Upper lobe of right lung (tissue), 1 donor: ENCODE measurements around the gene PCARE. TPM values are rescaled to one million over a fixed set of nuclear protein-coding genes. Genes with fewer than 3 reads are reported as not detected.

Source experiments
- ATAC-seq: fragments of 200-7000 bp; cut with Tn5 transposase; one replicate; pipeline ENCODE4 v1.9.1; 2020; ENCODE audit warnings: mild to moderate bottlenecking, moderate library complexity
- DNase-seq: peaks from one replicate; pipeline ENCODE4 v3.0.0-alpha.2; 2020
- H3K27ac ChIP-seq: fragments of 200-600 bp; one replicate; pipeline ENCODE4 v1.8.0; 2022
- H3K27me3 ChIP-seq: fragments of 200-600 bp; one replicate; pipeline ENCODE4 v1.8.0; 2022; ENCODE audit warnings: mild to moderate bottlenecking
- H3K36me3 ChIP-seq: fragments of 200-600 bp; one replicate; pipeline ENCODE4 v1.8.0; 2022
- H3K4me1 ChIP-seq: fragments of 200-600 bp; one replicate; pipeline ENCODE4 v1.8.0; 2022
- H3K4me3 ChIP-seq: fragments of 200-600 bp; one replicate; pipeline ENCODE4 v1.8.0; 2022; ENCODE audit warnings: mild to moderate bottlenecking
- H3K9me3 ChIP-seq: fragments of 200-600 bp; one replicate; pipeline ENCODE4 v1.8.0; 2022
- intact Hi-C: fragments of 100-400 bp; cut with DNase I; formaldehyde crosslinking; loops from one replicate; pipeline ENCODE4 v1.11.0; 2022
- total RNA-seq: library from RNA; stranded (reverse); fragmentation: NEBNext Ultra II Directional; extraction: Animal tissue kit (Norgen Biotek cat#: 25700); gene quantifications from one replicate; pipeline ENCODE4 v1.2.1, GENCODE V29; 2021
- TF ChIP-seq, protein P1 (sequence below): fragments of 200-600 bp; IDR thresholded peaks from one replicate; pipeline ENCODE4 v1.8.0; 2022; ENCODE audit warnings: antibody characterized with exemption
- donor health status: DM: no; HTN: yes; CAD: no; lungs with severe emphysema.

Gene PCARE
- total RNA-seq, 1 donor from 2014 or later = 0.55 TPM

DNA sequence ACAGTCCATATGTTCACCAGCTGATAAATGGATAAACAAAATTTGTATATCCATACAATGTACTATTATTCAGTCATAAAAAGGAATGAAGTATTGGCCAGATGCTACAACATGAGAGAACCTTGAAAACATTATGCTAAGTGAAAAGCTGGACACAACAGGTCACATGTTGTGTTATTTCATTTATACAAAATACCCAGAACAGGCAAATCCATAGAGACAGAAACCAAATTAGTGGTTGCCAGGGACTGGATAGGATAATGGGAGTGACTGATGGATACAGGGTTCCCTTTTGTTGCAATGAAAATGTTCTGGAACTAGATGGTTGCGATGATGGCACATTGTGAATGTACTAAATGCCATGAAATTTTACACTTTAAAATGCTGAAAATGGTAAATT, 10.2 kb upstream of the PCARE start:
- TF ChIP-seq, protein P1, sequence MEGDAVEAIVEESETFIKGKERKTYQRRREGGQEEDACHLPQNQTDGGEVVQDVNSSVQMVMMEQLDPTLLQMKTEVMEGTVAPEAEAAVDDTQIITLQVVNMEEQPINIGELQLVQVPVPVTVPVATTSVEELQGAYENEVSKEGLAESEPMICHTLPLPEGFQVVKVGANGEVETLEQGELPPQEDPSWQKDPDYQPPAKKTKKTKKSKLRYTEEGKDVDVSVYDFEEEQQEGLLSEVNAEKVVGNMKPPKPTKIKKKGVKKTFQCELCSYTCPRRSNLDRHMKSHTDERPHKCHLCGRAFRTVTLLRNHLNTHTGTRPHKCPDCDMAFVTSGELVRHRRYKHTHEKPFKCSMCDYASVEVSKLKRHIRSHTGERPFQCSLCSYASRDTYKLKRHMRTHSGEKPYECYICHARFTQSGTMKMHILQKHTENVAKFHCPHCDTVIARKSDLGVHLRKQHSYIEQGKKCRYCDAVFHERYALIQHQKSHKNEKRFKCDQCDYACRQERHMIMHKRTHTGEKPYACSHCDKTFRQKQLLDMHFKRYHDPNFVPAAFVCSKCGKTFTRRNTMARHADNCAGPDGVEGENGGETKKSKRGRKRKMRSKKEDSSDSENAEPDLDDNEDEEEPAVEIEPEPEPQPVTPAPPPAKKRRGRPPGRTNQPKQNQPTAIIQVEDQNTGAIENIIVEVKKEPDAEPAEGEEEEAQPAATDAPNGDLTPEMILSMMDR = no peak
- DNase-seq (no peak), ATAC-seq (no peak)
- no peak overlapping the region for H3K4me3 ChIP-seq
- no peaks in the 10 kb centered on the region for H3K27me3 ChIP-seq
- intact Hi-C loops = no loop called here
- H3K9me3 ChIP-seq = no peaks in the 10 kb centered on the region
- H3K4me1 ChIP-seq = no peaks in the 10 kb centered on the region
- H3K36me3 ChIP-seq = no peaks in the 10 kb centered on the region
- H3K27ac ChIP-seq = no peak overlapping the region

GRCh38 chr2:29082804-29083495, 8.6 kb upstream of the PCARE start:
- ATAC-seq = no peak
- no peak for DNase-seq
- Histone ChIP-seq H3K9me3 (no peaks in the 10 kb centered on the region), H3K27ac (no peak overlapping the region), H3K4me3 (no peak overlapping the region), H3K27me3 (no peaks in the 10 kb centered on the region), H3K36me3 (no peaks in the 10 kb centered on the region), H3K4me1 (no peaks in the 10 kb centered on the region)
- TF ChIP-seq, protein P1 = no peak
- intact Hi-C loops = no loop called here

DNA sequence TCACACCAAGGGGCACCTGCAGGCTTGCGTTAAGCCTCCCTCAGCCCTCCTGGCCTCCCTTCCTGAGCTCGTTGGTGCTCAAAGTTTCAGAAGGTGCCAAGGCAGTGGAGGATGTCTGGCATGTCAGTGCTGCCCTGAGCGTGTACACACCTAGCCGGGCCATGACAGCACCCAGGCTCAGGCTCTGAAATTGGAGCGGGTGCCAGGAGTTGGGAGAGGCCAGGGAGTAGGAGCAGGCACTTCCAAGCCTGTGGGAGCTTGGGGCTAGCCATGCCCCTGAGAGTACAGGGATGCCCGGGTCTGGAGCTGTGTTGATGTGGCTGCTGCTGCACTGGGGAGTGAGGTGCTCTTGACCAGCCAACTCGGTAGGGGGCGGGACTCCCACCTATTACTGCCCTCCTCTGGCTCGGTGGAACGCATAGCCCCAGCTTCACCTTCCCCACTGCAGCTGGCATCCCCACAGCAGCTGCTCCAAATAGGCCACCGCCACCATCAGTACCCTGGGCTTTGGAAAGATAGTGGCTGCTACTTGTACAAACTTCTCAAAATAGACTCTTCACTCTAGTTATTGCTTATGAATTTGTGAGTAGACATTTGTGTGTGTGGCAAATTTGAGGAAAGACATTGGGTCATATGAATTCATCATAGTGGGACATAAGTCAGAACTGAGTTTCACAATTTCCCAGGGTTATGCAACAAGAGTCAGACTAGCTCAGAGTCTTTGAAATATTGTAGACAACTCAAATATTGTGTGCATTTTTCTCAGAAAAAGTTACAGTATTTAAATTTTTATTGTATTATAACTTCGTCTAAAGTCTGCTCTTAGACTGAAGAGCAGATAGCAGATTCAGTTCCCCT, 6.8 kb upstream of the PCARE start:
- Histone ChIP-seq H3K36me3 (no peaks in the 10 kb centered on the region), H3K27ac (peak overlapping the region; percentile 47)
- ATAC-seq = peak; percentile 73

DNA sequence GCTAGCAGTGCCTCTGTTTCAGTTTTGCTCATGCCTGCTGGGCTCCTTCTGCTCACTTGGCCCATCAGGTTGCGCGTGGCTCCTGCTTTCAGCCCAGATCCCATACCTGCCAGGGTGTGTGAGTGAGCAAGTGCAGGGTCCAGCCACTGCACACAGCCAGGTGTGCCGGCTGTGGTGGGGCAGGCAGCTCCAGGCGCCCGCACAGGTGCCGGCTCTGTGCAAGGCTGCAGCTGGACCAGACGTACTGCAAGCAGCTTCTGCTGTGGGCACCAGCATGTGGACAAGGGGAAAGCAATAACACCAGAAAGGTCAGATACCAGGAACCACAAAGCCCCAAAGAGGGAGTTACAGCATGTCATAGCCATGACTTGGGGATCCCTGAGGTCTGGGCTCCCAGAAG, 5.6 kb upstream of the PCARE start:
- H3K27me3 ChIP-seq = no peaks in the 10 kb centered on the region
- TF ChIP-seq, protein P1 = no peak
- H3K4me1 ChIP-seq = no peaks in the 10 kb centered on the region
- ATAC-seq (no peak), DNase-seq (no peak)
- intact Hi-C loops = no loop called here
- no peaks in the 10 kb centered on the region for H3K9me3 ChIP-seq
- H3K27ac ChIP-seq = no peak overlapping the region
- no peaks in the 10 kb centered on the region for H3K36me3 ChIP-seq
- no peak overlapping the region for H3K4me3 ChIP-seq

More for the DNA sequence above, 6.8 kb upstream of the PCARE start:
- H3K27me3 ChIP-seq = no peaks in the 10 kb centered on the region
- DNase-seq = no peak
- intact Hi-C loops = no loop called here
- H3K4me3 ChIP-seq = no peak overlapping the region
- no peaks in the 10 kb centered on the region for H3K4me1 ChIP-seq
- TF ChIP-seq, protein P1 = no peak
- H3K9me3 ChIP-seq = no peaks in the 10 kb centered on the region

DNA sequence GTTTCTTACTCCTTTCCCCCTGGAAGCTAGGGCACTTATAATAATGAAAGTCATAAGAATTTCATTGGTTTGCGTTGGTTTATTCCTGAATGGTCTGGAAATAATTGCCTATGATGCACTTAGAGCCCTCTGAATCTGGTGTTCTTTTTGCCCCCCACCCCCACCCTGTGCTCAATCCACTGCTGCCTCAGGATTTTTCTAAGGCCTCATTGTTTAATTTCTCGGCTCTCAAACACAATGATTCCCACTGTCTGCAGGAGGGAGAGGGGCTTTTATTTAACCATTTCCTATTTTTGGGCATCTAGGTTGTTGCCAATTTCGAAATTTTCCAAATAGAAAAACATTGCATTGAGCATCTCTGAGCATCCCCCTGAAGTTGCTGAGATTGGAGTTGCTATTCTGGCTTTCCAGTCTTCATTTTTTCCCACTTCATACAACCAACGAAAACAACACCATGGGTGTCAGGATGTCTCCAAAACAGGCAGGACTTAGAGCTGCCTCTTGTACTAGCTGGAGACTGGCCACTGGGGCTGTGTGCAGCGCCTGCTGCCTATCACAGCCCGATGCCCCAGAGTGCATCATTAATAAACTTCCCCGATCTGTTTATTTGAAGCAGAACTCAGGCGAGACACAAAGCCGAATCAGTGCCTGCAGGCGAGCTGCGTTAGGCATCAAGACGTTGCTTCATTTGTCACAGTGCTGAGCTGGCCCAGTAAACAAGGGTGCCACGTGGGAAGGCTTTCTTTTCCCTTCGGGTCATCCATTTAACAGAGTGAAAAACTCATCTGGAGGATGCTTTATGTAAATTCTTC, 1.8 kb upstream of the PCARE start:
- H3K27me3 ChIP-seq = no peaks in the 10 kb centered on the region
- H3K27ac ChIP-seq = no peak overlapping the region
- intact Hi-C loops = no loop called here
- DNase-seq (no peak), ATAC-seq (no peak)
- no peak overlapping the region for H3K4me3 ChIP-seq
- no peaks in the 10 kb centered on the region for H3K36me3 ChIP-seq
- no peaks in the 10 kb centered on the region for H3K4me1 ChIP-seq
- TF ChIP-seq, protein P1 = no peak
- no peaks in the 10 kb centered on the region for H3K9me3 ChIP-seq
